ENCODE data around the gene CTNNAL1.

DNA sequence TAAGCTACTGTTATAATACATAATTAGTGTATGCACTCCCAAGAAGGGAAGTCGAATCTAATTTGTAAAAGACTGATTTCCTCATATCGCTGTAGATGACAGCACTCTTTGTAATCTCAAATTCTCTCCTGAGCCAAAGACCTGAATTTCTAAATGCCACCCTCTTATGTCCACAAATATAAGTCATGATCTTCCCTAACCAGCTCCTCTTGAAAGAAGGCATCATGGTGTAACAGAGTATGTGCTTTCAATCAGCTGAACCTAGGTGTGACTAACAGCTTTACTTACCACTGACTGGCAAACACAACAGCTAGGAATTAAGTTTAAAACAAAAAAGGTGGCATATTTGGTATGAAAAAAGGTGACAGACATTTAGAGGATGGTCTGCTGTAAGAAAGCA, 34.0 kb upstream of the CTNNAL1 start:
- TF ChIP-seq, protein P1, sequence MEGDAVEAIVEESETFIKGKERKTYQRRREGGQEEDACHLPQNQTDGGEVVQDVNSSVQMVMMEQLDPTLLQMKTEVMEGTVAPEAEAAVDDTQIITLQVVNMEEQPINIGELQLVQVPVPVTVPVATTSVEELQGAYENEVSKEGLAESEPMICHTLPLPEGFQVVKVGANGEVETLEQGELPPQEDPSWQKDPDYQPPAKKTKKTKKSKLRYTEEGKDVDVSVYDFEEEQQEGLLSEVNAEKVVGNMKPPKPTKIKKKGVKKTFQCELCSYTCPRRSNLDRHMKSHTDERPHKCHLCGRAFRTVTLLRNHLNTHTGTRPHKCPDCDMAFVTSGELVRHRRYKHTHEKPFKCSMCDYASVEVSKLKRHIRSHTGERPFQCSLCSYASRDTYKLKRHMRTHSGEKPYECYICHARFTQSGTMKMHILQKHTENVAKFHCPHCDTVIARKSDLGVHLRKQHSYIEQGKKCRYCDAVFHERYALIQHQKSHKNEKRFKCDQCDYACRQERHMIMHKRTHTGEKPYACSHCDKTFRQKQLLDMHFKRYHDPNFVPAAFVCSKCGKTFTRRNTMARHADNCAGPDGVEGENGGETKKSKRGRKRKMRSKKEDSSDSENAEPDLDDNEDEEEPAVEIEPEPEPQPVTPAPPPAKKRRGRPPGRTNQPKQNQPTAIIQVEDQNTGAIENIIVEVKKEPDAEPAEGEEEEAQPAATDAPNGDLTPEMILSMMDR (IDR thresholded peaks at IDR 0.05 in 8 of 11, conservative IDR thresholded peaks at IDR 0.05 in 3 of 11), result no peak
- TF ChIP-seq POLR2AphosphoS5 (IDR thresholded peaks at IDR 0.05) (no peak), POLR2A (IDR thresholded peaks at IDR 0.05) (no peak)

Data from spleen (tissue), 7 donors.